ENCODE results near the gene CCL21. TPM values are rescaled to one million over a fixed set of nuclear protein-coding genes. Genes with fewer than 3 reads are reported as not detected.

CCL21 gene
- total RNA-seq, 1 experiment from 2014 or later = not detected

DNA sequence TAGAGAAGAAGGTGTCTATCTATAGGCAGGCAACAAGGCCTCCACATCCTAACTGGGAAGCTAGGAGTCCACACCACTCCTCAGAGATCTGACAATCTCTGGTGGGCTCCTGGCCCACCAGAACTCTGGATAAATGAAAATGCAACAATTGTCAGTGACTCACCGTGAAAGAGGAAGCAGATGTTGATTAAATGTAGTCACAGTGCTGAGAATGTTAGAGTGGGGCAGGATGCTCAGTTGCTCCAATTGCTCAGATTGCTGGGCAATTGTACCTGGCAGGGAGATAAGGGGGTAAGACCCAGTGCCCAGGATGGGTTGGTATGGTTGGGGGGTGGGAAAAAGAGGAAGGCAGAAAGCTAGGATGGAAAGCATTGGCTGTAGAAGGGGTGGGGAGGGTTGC lies 23.2 kb downstream of the CCL21 start:
- TF ChIP-seq, protein P1, sequence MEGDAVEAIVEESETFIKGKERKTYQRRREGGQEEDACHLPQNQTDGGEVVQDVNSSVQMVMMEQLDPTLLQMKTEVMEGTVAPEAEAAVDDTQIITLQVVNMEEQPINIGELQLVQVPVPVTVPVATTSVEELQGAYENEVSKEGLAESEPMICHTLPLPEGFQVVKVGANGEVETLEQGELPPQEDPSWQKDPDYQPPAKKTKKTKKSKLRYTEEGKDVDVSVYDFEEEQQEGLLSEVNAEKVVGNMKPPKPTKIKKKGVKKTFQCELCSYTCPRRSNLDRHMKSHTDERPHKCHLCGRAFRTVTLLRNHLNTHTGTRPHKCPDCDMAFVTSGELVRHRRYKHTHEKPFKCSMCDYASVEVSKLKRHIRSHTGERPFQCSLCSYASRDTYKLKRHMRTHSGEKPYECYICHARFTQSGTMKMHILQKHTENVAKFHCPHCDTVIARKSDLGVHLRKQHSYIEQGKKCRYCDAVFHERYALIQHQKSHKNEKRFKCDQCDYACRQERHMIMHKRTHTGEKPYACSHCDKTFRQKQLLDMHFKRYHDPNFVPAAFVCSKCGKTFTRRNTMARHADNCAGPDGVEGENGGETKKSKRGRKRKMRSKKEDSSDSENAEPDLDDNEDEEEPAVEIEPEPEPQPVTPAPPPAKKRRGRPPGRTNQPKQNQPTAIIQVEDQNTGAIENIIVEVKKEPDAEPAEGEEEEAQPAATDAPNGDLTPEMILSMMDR (IDR thresholded peaks at IDR 0.05) = no peak
- TF ChIP-seq POLR2AphosphoS5 (IDR thresholded peaks at IDR 0.05; ENCODE audit: low read depth, low read length) = no peak
- TF ChIP-seq REST (IDR thresholded peaks at IDR 0.05; ENCODE audit: insufficient read depth in 1 of 2, low read depth in 2 of 2, low read length in 1 of 2) = no peak
- no peak for TF ChIP-seq SIN3A (IDR thresholded peaks at IDR 0.05; ENCODE audit: borderline replicate concordance, insufficient read depth, low read depth, low read length)
- no peak for TF ChIP-seq TCF7L2 (IDR thresholded peaks at IDR 0.05; ENCODE audit: low read depth, low read length)
- H3K9me3 ChIP-seq (ENCODE audit: control insufficient read depth, insufficient read depth, low read depth, low read length) = no peaks in the 10 kb centered on the region
- no peak overlapping the region for H3K27ac ChIP-seq (ENCODE audit: low read length)
- no TSS peak for BruUV-seq (replicated peaks)
- ChIA-PET POLR2A (interaction anchor here (0.5 to 0.6 kb wide), 2 partner anchors 21 to 1466 kb away, joined by 4 to 13 read pairs; no protein-coding TSS in a partner anchor), CTCF (interaction anchor here (0.7 to 2.9 kb wide), 2 partner anchors 16 to 27 kb away, joined by 10 read pairs; no protein-coding TSS in a partner anchor)
- H3K27me3 ChIP-seq (ENCODE audit: control insufficient read depth, insufficient read depth, low read length) = no peaks in the 10 kb centered on the region
- DNase-seq (ENCODE audit: low read depth, low spot score) (no peak), ATAC-seq (no peak)
- in situ Hi-C loops (cut with HindIII; ENCODE audit: low pct_unique_long_range_greater_than_20kb, low sequenced_read_pairs) = no loop called here
- no peak overlapping the region for H3K4me3 ChIP-seq (ENCODE audit: low read depth in 2 of 2, low read length in 2 of 2)
- no peaks in the 10 kb centered on the region for H3K36me3 ChIP-seq (ENCODE audit: control insufficient read depth, insufficient read depth, low read length)
- no peaks in the 10 kb centered on the region for H3K4me1 ChIP-seq (ENCODE audit: control insufficient read depth, insufficient read depth, low read length)
- intact Hi-C loops (cut with micrococcal nuclease; ENCODE audit: unreplicated experiment) = no loop called here

DNA sequence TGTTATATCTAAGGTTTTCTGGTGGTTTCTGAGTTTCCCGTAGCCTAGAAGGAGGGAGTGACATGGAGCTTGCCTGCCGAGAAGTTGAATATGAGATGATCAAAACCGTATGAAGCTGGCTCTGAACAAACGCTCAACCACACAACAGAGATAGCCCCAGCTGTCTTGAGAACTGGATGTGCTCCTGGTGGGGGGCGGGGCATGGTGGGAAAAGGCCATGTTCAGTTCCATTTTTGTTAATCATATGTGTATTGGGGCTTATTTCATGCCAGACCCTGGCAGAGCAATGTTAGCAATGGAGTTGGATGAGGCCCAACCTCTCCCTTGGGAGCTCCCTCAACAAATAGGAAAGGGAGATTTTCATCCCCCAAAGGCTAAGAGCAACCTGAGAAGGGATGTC lies 23.7 kb downstream of the CCL21 start:
- Histone ChIP-seq H3K27ac (ENCODE audit: low read length) (no peak overlapping the region), H3K27me3 (ENCODE audit: control insufficient read depth, insufficient read depth, low read length) (no peaks in the 10 kb centered on the region), H3K4me3 (ENCODE audit: low read depth in 2 of 2, low read length in 2 of 2) (no peak overlapping the region), H3K4me1 (ENCODE audit: control insufficient read depth, insufficient read depth, low read length) (no peaks in the 10 kb centered on the region), H3K36me3 (ENCODE audit: control insufficient read depth, insufficient read depth, low read length) (no peaks in the 10 kb centered on the region), H3K9me3 (ENCODE audit: control insufficient read depth, insufficient read depth, low read depth, low read length) (no peaks in the 10 kb centered on the region)
- DNase-seq (ENCODE audit: low read depth, low spot score) (no peak), ATAC-seq (no peak)
- CTCF ChIA-PET = interaction anchor here (0.7 to 2.9 kb wide), 2 partner anchors 16 to 28 kb away, joined by 10 read pairs; no protein-coding TSS in a partner anchor
- TF ChIP-seq, protein P1 (IDR thresholded peaks at IDR 0.05) = no peak
- TF ChIP-seq TCF7L2 (IDR thresholded peaks at IDR 0.05; ENCODE audit: low read depth, low read length) = no peak
- no peak for TF ChIP-seq POLR2AphosphoS5 (IDR thresholded peaks at IDR 0.05; ENCODE audit: low read depth, low read length)
- no peak for TF ChIP-seq REST (IDR thresholded peaks at IDR 0.05; ENCODE audit: insufficient read depth in 1 of 2, low read depth in 2 of 2, low read length in 1 of 2)
- no peak for TF ChIP-seq SIN3A (IDR thresholded peaks at IDR 0.05; ENCODE audit: borderline replicate concordance, insufficient read depth, low read depth, low read length)
- POLR2A ChIA-PET = interaction anchor here (0.5 to 0.6 kb wide), 2 partner anchors 21 to 1466 kb away, joined by 4 to 13 read pairs; no protein-coding TSS in a partner anchor
- in situ Hi-C loops (cut with HindIII; ENCODE audit: low pct_unique_long_range_greater_than_20kb, low sequenced_read_pairs) (no loop called here), intact Hi-C loops (cut with micrococcal nuclease; ENCODE audit: unreplicated experiment) (no loop called here)
- BruUV-seq (replicated peaks) = no TSS peak
